GM03348 (cell line): ENCODE results near the gene UBALD2.
"Not testable (repeated sequence)": the region's sequence is repeated elsewhere in the genome, so short reads cannot be mapped to it uniquely, and the experiment has no call there.

Source experiments
- DNase-seq: peaks from one replicate; pipeline ENCODE4 v3.0.0; 2012; ENCODE audit warnings: low spot score

Gene UBALD2

GRCh38 chr17:76278268-76278908 is 13.2 kb downstream of the UBALD2 start:
- no peak for DNase-seq

GRCh38 chr17:76278952-76279741 is 14.0 kb downstream of the UBALD2 start:
- DNase-seq = peak; percentile 94

- no peak for DNase-seq
Observed at GRCh38 chr17:76279742-76280287, 14.7 kb downstream of the UBALD2 start.

- no peak for DNase-seq
Observed at GRCh38 chr17:76280650-76281049, 15.5 kb downstream of the UBALD2 start.

GRCh38 chr17:76281573-76282371 is 16.6 kb downstream of the UBALD2 start:
- DNase-seq = no peak

- DNase-seq = no peak
Observed at GRCh38 chr17:76292567-76292966, 27.4 kb downstream of the UBALD2 start.

- no peak for DNase-seq
Observed at GRCh38 chr17:76293106-76293505, 28.0 kb downstream of the UBALD2 start.

- DNase-seq = no peak
Observed at GRCh38 chr17:76296186-76296585, 31.0 kb downstream of the UBALD2 start.

- no peak for DNase-seq
Observed at GRCh38 chr17:76296889-76297288, 31.7 kb downstream of the UBALD2 start.

- DNase-seq = no peak
Observed at GRCh38 chr17:76297436-76297835, 32.3 kb downstream of the UBALD2 start.

GRCh38 chr17:76304226-76305134 is 39.3 kb downstream of the UBALD2 start:
- DNase-seq = no peak

- DNase-seq = not testable (repeated sequence)
Observed at GRCh38 chr17:76305135-76305454, 39.9 kb downstream of the UBALD2 start.

GRCh38 chr17:76307299-76307965 is 42.3 kb downstream of the UBALD2 start:
- no peak for DNase-seq

GRCh38 chr17:76307966-76308338 is 42.8 kb downstream of the UBALD2 start, which contains the start of gene QRICH2:
Gene QRICH2, minus strand, starts transcription at chr17:76308276. Its CDS starts 278 bp downstream, at chr17:76307998.
- DNase-seq = no peak

GRCh38 chr17:76309461-76309860 is 44.3 kb downstream of the UBALD2 start:
- no peak for DNase-seq

GRCh38 chr17:76312735-76313134 is 47.6 kb downstream of the UBALD2 start:
- DNase-seq = no peak

- DNase-seq = no peak
Observed at GRCh38 chr17:76314392-76315227, 49.5 kb downstream of the UBALD2 start.

GRCh38 chr17:76317535-76317934 is 52.4 kb downstream of the UBALD2 start:
- DNase-seq = no peak

GRCh38 chr17:76318586-76318985 is 53.4 kb downstream of the UBALD2 start:
- no peak for DNase-seq
